Measurements from ENCODE around the gene ZHX3.

Gene ZHX3

GRCh38 chr20:41192575-41192974 is 125.0 kb downstream of the ZHX3 start:
- DNase-seq = no peak

GRCh38 chr20:41191562-41192500 is 125.7 kb downstream of the ZHX3 start:
- no peak for DNase-seq

GRCh38 chr20:41187668-41188067 is 129.9 kb downstream of the ZHX3 start:
- no peak for DNase-seq

- peak in 47 of 56 donors; percentile 36 to 80 (median 61) for DNase-seq
These were observed 132.3 kb downstream of the ZHX3 start for GRCh38 chr20:41185013-41185757.

GRCh38 chr20:41183831-41184230 is 133.7 kb downstream of the ZHX3 start:
- DNase-seq = no peak

GRCh38 chr20:41183391-41183790 is 134.1 kb downstream of the ZHX3 start:
- DNase-seq = no peak

GRCh38 chr20:41182296-41183212 is 135.0 kb downstream of the ZHX3 start:
- DNase-seq = no peak

- DNase-seq = no peak
These were observed 136.0 kb downstream of the ZHX3 start for GRCh38 chr20:41181567-41181966.

- no peak for DNase-seq
These were observed 136.8 kb downstream of the ZHX3 start for GRCh38 chr20:41180599-41181333.

- no peak for DNase-seq
These were observed 137.6 kb downstream of the ZHX3 start for GRCh38 chr20:41179961-41180360.

GRCh38 chr20:41178904-41179432 is 138.6 kb downstream of the ZHX3 start:
- DNase-seq = peak in 39 of 56 donors; percentile 29 to 77 (median 58)

GRCh38 chr20:41178495-41178894 is 139.0 kb downstream of the ZHX3 start:
- no peak for DNase-seq

GRCh38 chr20:41177636-41178035 is 139.9 kb downstream of the ZHX3 start:
- peak in 19 of 56 donors; percentile 24 to 67 (median 40) for DNase-seq

GRCh38 chr20:41176711-41177552 is 140.6 kb downstream of the ZHX3 start:
- no peak for DNase-seq

- DNase-seq = peak in 3 of 56 donors; percentile 21 to 36 (median 24)
These were observed 141.7 kb downstream of the ZHX3 start for GRCh38 chr20:41175727-41176330.

- DNase-seq = no peak
These were observed 142.3 kb downstream of the ZHX3 start for GRCh38 chr20:41175201-41175651.

- DNase-seq = no peak
These were observed 142.7 kb downstream of the ZHX3 start for GRCh38 chr20:41174782-41175181.

GRCh38 chr20:41174373-41174772 is 143.2 kb downstream of the ZHX3 start:
- DNase-seq = no peak
